Stimulated activated CD8-positive, alpha-beta memory T cell treated with anti-CD3 and anti-CD28 coated beads, Interleukin-12 subunit alpha, Interleukin-12 subunit beta, amount 100 ng/mL, for 1 hour (primary cell): ENCODE results near the gene FOXP2.
"Not testable (repeated sequence)": the region's sequence is repeated elsewhere in the genome, so short reads cannot be mapped to it uniquely, and the experiment has no call there.

Experiments used
- DNase-seq: peaks from one replicate; pipeline ENCODE4 v3.0.0-alpha.2; 2020; ENCODE audit warnings: low read depth

Gene FOXP2

GRCh38 chr7:114414156-114415063, at the start of gene FOXP2:
Gene FOXP2 (plus strand): TSS chr7:114414815. CDS start chr7:114426512, 11,697 bp downstream.
- DNase-seq = no peak

DNA sequence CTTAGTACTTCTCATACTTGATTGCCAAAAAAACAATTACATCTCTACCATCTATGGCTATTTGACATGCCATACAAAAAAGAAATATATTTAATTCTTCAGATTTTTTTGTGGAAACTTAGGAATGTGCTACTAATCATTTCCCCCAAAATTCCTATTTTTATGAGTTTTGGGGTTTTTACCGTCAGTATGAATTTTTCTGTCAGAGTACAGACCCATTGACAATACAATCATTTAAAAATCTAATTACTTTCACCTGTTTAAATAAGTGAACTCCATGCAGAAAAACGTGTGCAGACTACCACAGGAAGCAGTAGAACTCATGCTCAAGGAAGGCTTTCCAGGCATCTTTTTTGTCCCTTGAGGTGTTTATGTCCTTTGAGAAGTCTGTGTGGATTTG, 48.8 kb upstream of the FOXP2 start:
- no peak for DNase-seq

DNA sequence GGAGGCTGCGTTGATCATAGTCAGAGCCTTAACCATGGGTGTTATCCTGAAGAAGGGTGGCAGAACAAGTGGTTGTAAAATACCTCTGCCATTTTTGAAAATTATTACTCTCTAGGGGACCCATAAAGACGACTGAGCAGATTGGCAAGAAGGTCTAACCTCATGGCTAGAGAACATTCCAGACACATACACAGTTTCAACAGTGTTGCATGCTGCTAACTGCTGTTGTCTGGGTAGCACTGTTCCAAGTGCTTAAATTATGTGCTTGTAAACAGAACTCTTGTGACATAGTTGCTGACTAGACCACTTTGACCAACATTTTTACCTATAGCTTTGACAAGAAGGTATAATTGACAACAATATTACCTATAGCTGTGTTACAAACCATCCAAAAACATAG, 46.1 kb upstream of the FOXP2 start:
- no peak for DNase-seq

GRCh38 chr7:114369294-114369693, 45.3 kb upstream of the FOXP2 start:
- DNase-seq = no peak

DNA sequence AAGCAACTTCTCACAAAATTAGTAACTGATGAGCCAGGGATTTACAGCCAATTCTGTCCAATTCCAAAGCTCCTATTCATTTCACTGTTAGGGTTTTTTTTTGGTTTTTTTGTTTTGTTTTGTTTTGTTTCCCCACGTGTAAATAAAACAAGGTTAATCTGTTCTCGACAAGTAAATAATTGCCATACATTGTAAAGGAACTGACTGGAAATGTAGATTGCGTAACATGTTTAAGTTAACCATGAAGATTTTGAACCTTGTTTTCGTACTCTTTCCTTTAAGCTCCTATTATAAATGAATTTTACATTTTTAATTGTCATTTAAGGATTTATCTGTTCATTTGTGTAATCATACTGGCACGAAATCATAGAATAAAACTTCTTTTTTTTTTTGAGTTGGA, 42.0 kb upstream of the FOXP2 start:
- DNase-seq = no peak

- no peak for DNase-seq
Measured at GRCh38 chr7:114375907-114376306, 38.7 kb upstream of the FOXP2 start.

DNA sequence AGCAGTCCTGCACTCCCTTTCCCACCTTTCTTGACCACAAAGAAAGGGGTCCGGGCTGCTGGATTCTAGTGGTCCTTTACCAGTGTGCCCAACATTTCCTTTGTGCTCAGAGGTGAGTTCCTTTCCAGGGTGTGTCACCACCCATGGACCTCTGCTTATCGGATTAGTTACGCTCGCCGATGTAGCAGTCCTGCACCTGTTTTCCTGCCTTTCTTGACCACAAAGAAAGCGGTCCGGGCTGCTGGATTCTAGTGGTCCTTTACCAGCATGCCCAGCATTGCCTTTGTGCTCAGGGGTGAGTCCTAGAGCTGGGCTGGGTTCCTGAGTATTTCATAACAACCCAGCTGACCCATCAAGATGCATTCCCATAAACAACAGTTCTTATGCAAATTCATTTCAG, 30.7 kb upstream of the FOXP2 start:
- DNase-seq = not testable (repeated sequence)

DNA sequence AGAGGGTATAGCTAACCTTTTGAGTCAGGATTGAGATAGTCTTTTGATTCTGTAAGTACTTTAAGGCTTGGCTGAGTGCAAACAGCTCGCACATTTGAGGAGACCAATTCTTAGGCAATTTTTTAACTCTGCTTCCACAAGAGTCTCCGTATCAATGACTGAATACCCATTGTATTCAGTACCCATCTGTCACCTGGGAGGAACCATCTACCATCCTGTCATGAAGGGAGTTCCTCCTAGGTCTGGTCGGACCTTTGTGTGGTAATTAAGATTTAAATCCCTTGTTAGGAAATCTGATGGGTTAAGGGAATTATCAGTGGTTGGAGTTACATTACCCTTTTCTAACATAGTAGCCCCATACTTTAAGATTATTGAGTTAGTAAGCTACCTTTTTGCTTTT, 30.3 kb upstream of the FOXP2 start:
- DNase-seq = not testable (repeated sequence)

DNA sequence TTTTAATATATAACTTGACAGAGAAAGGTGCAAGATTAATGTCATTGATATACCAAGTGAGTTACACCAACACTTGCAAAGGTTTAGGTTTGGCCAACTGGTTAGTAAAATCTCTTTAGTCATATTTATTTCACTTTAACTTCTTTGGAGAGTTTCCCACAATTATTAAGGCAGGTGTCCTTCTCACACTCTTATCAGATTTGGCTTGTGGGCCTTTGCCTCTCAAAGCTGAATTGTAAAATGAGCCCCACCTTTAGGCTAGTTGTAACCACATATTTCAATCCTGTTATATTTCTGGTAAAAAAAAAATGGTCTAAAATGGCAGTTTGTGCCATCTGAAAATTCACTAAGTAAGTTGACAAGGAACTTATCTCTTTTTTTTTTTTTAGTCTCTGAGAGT, 26.6 kb upstream of the FOXP2 start:
- no peak for DNase-seq

GRCh38 chr7:114392686-114393085, 21.9 kb upstream of the FOXP2 start:
- no peak for DNase-seq

GRCh38 chr7:114402876-114403635, 11.6 kb upstream of the FOXP2 start:
- no peak for DNase-seq

- DNase-seq = no peak
Measured at GRCh38 chr7:114405427-114405826, 9.2 kb upstream of the FOXP2 start.

GRCh38 chr7:114409750-114410149, 4.9 kb upstream of the FOXP2 start:
- DNase-seq = no peak

- no peak for DNase-seq
Measured at GRCh38 chr7:114412548-114412947, 2.1 kb upstream of the FOXP2 start.

- no peak for DNase-seq
Measured at GRCh38 chr7:114413761-114414155, 857 bp upstream of the FOXP2 start.

DNA sequence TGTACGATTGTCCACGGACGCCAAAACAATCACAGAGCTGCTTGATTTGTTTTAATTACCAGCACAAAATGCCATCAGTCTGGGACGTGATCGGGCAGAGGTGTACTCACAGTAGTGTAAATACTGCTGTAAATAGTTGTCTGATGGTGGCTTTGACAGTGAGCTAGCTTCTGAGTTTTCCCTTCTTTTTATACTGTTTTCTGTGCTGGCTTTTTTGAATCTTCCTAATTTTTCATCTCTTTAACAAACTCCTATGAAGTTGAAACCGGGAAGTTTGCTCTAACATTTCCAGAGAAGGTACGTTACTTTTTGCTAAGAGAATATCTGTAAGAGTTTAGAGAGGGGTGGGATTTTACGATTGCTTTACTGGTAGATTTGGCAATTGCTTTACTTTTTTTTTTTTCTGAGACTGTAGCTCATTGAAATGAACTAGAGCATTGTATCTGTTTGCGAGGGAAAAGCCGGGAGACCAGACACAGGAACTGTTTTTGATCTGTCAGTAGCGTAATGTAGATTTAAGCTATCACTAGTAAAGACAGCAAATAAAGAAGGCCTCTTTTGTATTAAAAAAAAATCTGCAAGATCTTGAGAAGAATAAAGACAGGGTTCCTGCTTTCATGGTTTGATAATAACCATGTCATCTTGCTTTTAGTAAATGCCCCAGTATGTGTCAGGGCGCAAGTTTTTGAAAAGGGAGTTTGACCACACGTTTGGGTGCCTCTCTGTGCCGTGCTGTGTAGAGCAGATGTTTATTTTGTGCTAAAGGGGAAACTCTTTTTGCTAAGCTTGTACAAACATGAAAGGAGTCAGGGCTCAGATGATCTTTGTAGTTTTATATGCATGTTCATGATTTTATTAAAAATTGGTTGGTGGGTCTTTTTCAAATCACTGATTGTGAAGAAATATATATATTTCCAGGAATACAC, 712 bp downstream of the FOXP2 start:
- no peak for DNase-seq

- no peak for DNase-seq
Measured at GRCh38 chr7:114416129-114416990, 1.7 kb downstream of the FOXP2 start.

DNA sequence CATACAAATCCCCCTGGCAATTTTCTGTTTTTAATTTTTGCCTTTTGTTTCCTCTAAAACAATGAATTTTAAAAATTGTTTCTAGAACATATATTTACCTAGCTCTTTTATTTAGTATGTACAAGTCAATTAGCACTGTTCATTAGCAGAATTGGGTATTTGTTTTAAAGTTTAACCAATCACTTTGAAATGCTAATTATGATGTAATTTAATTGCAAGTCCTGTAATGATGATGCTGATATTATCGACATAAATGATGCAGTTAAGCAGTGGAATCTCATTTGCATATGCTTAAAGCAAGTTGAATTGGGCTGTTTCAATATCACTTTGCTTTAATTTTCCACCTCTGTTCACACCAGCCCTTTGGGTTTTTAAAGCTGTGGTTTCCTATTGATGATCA, 2.7 kb downstream of the FOXP2 start:
- DNase-seq = no peak

GRCh38 chr7:114418117-114418516, 3.5 kb downstream of the FOXP2 start:
- DNase-seq = no peak

DNA sequence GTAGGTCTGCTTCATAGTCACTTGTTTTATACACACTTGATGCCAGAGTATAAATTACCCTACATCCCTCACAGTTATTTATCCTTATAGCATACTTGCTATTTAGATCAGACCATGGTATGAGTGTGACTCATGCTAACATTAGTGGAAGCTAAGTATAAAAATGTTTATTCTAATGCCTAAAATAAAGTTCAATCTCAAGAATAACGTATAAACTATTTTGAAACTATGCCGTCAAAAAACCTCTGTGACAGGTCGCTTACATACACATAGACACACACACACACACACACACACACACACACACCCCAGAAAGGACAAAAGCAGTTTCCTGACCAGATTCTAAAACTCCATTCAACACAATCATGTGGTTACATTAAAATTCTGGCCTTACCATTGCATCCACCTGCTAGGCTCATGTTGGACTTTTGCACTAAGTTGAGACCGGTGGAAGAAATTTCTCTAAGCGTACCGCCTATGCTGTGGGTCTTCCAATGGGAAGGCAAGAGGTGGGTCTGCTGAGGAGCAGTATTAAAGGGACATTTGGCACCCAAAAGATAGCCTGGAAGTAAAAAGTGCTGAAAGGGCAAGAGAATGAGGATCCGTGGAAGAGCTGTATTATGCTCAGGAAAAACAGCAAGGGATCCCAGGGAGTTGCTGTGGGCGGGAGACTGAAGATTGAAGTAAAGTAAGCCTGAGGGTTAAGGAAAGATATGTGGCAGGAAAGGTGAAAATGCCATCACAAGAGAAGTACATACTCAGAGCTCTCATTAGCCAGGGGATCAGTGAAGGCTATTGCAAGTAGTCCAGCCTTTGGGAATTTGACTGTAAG, 5.0 kb downstream of the FOXP2 start:
- DNase-seq = no peak
